Motor neuron (in vitro differentiated cells): ENCODE data around the gene CRAT. TPM values are rescaled to one million over a fixed set of nuclear protein-coding genes. Genes with fewer than 3 reads are reported as not detected.

Source experiments
- ATAC-seq, 8 experiments: fragments of 200-7000 bp; cut with Tn5 transposase; replicated peaks in 6 of 8; 2 replicates each; pipeline ENCODE4 v1.8.0; 2021; ENCODE audit warnings: mild to moderate bottlenecking in 8 of 8, moderate library complexity in 8 of 8
- H3K27ac ChIP-seq, 2 donors: fragments of 250-450 bp; sonication (Bioruptor Pico); 2 replicates each; pipeline ENCODE4 v1.9.0; 2021; ENCODE audit warnings: antibody characterized with exemption in 2 of 2, mild to moderate bottlenecking in 2 of 2, moderate library complexity in 1 of 2
- H3K4me1 ChIP-seq, 2 donors: fragments of 250-450 bp; sonication (Bioruptor Pico); replicated peaks in 1 of 2; 2 replicates each; pipeline ENCODE4 v1.6.1; 2021; ENCODE audit warnings: antibody characterized with exemption in 2 of 2, mild to moderate bottlenecking in 2 of 2, moderate library complexity in 1 of 2
- H3K4me3 ChIP-seq, 5 donors: fragments of 250-450 bp; sonication (Bioruptor Pico); 2 replicates each; pipeline ENCODE4 v1.9.0; 2021; ENCODE audit warnings: antibody characterized with exemption in 5 of 5, mild to moderate bottlenecking in 5 of 5, moderate library complexity in 4 of 5
- WGBS, 10 experiments: fragments of 450-650 bp; shearing (Covaris generic); methylation state at CpG; one replicate each; pipeline ENCODE4 v1.0.0; 2022; 5-methylcytosine and 5-hydroxymethylcytosine counted together
- in situ Hi-C, 9 experiments: fragments of 400-800 bp; cut with MboI; loops; one replicate each; pipeline ENCODE4 v1.15.0; 2021; ENCODE audit warnings: low sequenced_read_pairs in 9 of 9, low pct_unique_long_range_greater_than_20kb in 2 of 9; ENCODE audit not compliant: unreplicated experiment in 9 of 9
- total RNA-seq, 8 experiments: library from RNA; unstranded; fragments of 300-600 nt; gene quantifications; 2 replicates each; pipeline versions ENCODE4 v1.2.3 to v1.2.4, GENCODE V29; 2022

CRAT gene
- total RNA-seq, 8 experiments from 2014 or later = 16.1 to 34.5 (median 19.5) TPM

GRCh38 chr9:129059796-129060785, 50.5 kb downstream of the CRAT start:
- ATAC-seq = peak in 3 of 8 experiments; percentile 16 to 32 (median 18)
- H3K4me3 ChIP-seq = no peak overlapping the region
- WGBS, 10 experiments = 79 to 100% (median 93%) methylated on average over 1 to 9 of the region's 37 CpGs; no CpG with 5 or more reads in 3 of the 10 experiments
- in situ Hi-C loops = no loop called here
- H3K4me1 ChIP-seq = no peaks in the 10 kb centered on the region
- H3K27ac ChIP-seq = no peak overlapping the region

DNA sequence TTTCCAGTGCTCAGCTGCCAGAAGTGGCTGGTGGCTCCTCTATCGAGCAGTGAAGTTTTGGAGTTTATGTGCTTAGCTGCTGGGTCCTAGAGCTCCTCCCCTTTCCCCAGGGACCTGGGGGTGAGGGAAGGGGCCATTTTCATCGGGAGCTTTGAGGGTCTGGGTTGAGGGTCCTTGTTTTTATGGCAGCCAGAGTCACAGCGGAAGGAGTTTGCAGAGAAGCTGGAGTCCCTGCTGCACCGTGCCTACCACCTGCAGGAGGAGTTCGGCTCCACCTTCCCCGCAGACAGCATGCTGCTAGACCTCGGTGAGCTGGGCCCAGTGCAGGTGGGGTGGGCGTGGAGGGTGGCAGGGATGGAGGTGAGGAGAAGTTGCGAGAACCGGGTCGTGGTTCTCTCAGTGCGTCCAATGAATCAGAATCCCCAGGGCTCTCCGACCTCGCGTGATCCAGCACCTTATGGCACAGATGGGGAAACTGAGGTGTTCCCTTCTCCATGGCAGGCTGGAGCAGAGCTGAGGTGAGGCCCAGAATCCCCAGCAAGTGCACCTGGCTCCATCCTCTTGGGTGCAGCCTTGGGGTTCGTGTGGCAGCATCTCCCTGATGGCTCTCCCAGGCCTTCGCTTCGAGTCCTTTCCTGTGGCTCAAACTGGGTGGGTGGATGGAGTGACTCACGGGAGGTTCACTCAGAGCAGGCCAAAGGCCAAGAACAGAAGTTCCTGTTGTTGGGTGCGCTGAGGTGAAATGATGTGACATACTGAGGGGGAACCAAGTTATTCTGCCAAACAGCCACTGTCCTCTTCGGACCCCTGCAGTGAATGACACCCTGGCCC, 51.4 kb downstream of the CRAT start:
- no peak overlapping the region for H3K27ac ChIP-seq
- no peak overlapping the region for H3K4me3 ChIP-seq
- in situ Hi-C loops = no loop called here
- ATAC-seq = peak in 1 of 8 experiments; percentile 14
- H3K4me1 ChIP-seq = no peaks in the 10 kb centered on the region
- 40 to 97% (median 80%) methylated on average over 1 to 15 of the region's 21 CpGs; no CpG with 5 or more reads in 3 of the 10 experiments for WGBS, 10 experiments

DNA sequence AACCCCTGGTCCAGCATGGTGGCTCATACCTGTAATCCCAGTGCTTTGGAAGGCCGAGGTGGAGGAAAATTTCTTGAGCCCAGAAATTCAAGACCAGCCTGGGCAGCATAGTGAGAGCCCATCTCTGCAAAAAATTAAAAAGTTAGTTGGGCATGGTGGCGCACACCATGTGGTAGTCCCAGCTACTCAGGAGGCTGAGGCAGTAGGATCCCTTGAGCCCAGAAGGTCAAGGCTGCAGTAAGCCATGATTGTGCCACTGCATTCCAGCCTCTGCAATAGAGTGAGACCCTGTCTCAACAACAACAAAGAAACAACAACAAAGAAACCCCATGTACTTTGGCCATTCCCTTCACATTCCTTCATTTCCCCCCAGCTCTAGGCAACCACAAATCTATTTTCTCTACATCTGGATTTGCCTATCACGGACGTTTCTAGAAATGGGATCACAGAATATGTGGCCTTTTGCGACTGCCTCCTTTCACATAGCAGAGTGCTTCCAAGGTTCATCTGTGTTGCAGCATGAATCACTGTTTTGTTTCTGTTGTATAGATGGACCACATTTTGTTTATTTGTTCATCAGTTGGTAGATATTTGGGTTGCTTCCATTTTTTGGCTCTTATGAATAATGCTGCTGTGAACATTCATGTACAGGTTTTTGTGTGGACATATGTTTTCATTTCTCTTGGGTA, 56.3 kb downstream of the CRAT start:
- WGBS, 10 experiments = 57 to 95% (median 90%) methylated on average over 1 to 5 of the region's 5 CpGs; no CpG with 5 or more reads in 3 of the 10 experiments
- ATAC-seq = no peak
- Histone ChIP-seq H3K27ac (no peak overlapping the region), H3K4me3 (no peak overlapping the region), H3K4me1 (no peaks in the 10 kb centered on the region)
- in situ Hi-C loops = no loop called here

DNA sequence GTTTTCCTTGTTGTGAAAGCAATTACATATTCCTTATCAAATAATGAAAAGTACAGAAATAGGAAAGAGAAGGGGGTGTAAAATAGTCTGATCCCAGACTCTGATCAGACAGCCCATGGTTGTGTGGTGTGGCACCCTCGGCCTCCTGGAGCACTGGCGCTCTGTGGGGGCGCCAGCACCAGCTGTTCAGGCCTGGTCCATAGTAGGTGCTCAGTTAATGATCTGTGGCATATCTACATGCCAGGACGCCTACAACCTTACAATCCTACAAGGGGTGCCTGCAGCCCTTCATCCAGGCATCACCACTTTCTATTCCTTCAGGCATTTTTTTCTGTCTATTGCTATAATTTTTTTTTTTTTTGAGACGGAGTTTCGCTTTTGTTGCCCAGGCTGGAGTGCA, 57.6 kb downstream of the CRAT start:
- no peaks in the 10 kb centered on the region for H3K4me1 ChIP-seq
- 79 to 100% (median 96%) methylated on average over 1 to 6 of the region's 6 CpGs; no CpG with 5 or more reads in 4 of the 10 experiments for WGBS, 10 experiments
- no peak overlapping the region for H3K4me3 ChIP-seq
- no peak for ATAC-seq
- no peak overlapping the region for H3K27ac ChIP-seq
- in situ Hi-C loops = no loop called here

- in situ Hi-C loops = no loop called here
- WGBS, 10 experiments = 50 to 98% (median 81%) methylated on average over 2 to 8 of the region's 8 CpGs; no CpG with 5 or more reads in 5 of the 10 experiments
- Histone ChIP-seq H3K27ac (no peak overlapping the region), H3K4me3 (no peak overlapping the region), H3K4me1 (no peaks in the 10 kb centered on the region)
- ATAC-seq = no peak
These were observed 58.0 kb downstream of the CRAT start for GRCh38 chr9:129052592-129052991.

Other genes starting within 250 kb of the CRAT start
- 10 to 100 TPM in 5 of 8 experiments, 1 to 10 TPM in 3; 4.0 to 15.9 (median 10.8) TPM for gene KYAT1, start 228.8 kb downstream of the CRAT start, total RNA-seq
- 10 to 100 TPM; 13.7 to 26.8 (median 22.6) TPM for gene LRRC8A, start 228.7 kb downstream of the CRAT start, total RNA-seq
- gene PHYHD1, start 189.8 kb downstream of the CRAT start, total RNA-seq = 10 to 100 TPM in 2 of 8 experiments, 1 to 10 TPM in 2, under 1 TPM in 4; 0.16 to 16.4 (median 0.97) TPM
- gene DOLK, start 163.2 kb downstream of the CRAT start, total RNA-seq = 10 to 100 TPM in 5 of 8 experiments, 1 to 10 TPM in 3; 7.5 to 27.9 (median 16.3) TPM
- gene NUP188, start 163.1 kb downstream of the CRAT start, total RNA-seq = 10 to 100 TPM; 16.3 to 69.4 (median 21.6) TPM
- 10 to 100 TPM; 27.8 to 95.9 (median 44.5) TPM for gene SH3GLB2, start 82.5 kb downstream of the CRAT start, total RNA-seq
- 10 to 100 TPM; 12.0 to 44.2 (median 15.9) TPM for gene MIGA2, start 74.2 kb downstream of the CRAT start, total RNA-seq
- 10 to 100 TPM; 11.3 to 32.2 (median 17.4) TPM for gene DOLPP1, start 29.7 kb downstream of the CRAT start, total RNA-seq
- 100 to 1,000 TPM in 2 of 8 experiments, 10 to 100 TPM in 6; 56.5 to 126 (median 95.6) TPM for gene PTPA, start 622 bp upstream of the CRAT start, total RNA-seq
- gene IER5L, start 67.5 kb upstream of the CRAT start, total RNA-seq = 10 to 100 TPM in 5 of 8 experiments, 1 to 10 TPM in 3; 2.1 to 24.8 (median 13.9) TPM